A673 (cell line): ENCODE measurements around the gene KRT2.

Source experiments
- CTCF ChIP-seq: fragments of 300-800, 200-600 bp; sonication (generic); conservative IDR thresholded peaks from 2 replicates; pipeline ENCODE4 v1.5.1; 2017; ENCODE audit warnings: low read depth, mild to moderate bottlenecking, antibody characterized with exemption, low read length, moderate library complexity, mixed read lengths
- EZH2 ChIP-seq: fragments of 200-600 bp; sonication (generic); IDR thresholded peaks from 2 replicates; pipeline ENCODE4 v1.6.1; 2017; ENCODE audit warnings: borderline replicate concordance, low read depth, mild to moderate bottlenecking, mixed read lengths, antibody characterized with exemption, low read length; ENCODE audit not compliant: poor library complexity, severe bottlenecking

- no peak for TF ChIP-seq CTCF
- no peak for TF ChIP-seq EZH2
These were observed 29.7 kb upstream of the KRT2 start for GRCh38 chr12:52681526-52682380.
